ENCODE data around the gene CAD. TPM values are rescaled to one million over a fixed set of nuclear protein-coding genes. Genes with fewer than 3 reads are reported as not detected.

The CAD gene
- total and polyA plus RNA-seq, 2 of the 4 experiments (the other 2 are of a cell fraction) = 12.9 to 38.7 TPM

- DNase-seq (no peak), ATAC-seq (ENCODE audit: low read depth) (no peak)
- Histone ChIP-seq H3K4me3 (ENCODE audit: insufficient read depth, low read depth, low read length) (no peak overlapping the region), H4K20me1 (ENCODE audit: insufficient read depth, low read length) (no peaks in the 10 kb centered on the region), H2BK5ac (ENCODE audit: low read depth, low read length, poor library complexity, severe bottlenecking) (no peak overlapping the region), H2BK20ac (ENCODE audit: low read depth, low read length) (no peak overlapping the region), H3K18ac (ENCODE audit: low read depth, low read length) (no peak overlapping the region), H3K9me1 (ENCODE audit: insufficient read depth, low read length) (peaks cover 17% of the 10 kb centered on the region), H2BK15ac (ENCODE audit: low read depth, low read length) (no peak overlapping the region), H3K27ac (ENCODE audit: insufficient read depth, low read length) (no peak overlapping the region), H4K5ac (ENCODE audit: low read depth, low read length) (no peak overlapping the region), H4K8ac (ENCODE audit: low read depth in 2 of 2, low read length in 2 of 2) (no peak overlapping the region), H3K27me3 (ENCODE audit: control insufficient read depth, insufficient read depth, low read length) (peaks cover 10% of the 10 kb centered on the region; the same call in 1 of the 2 replicates), H4K91ac (ENCODE audit: insufficient read depth, low read depth, low read length) (no peak overlapping the region), H2AK5ac (ENCODE audit: low read depth, low read length) (no peak overlapping the region), H2AK9ac (replicated peaks; ENCODE audit: low read depth, low read length, poor library complexity) (no peak overlapping the region), H3K14ac (replicated peaks; ENCODE audit: low read depth, low read length) (no peak overlapping the region), H2AFZ (replicated peaks; ENCODE audit: low read length, poor library complexity) (no peak overlapping the region), H3K4ac (ENCODE audit: low read depth, low read length) (no peak overlapping the region), H3K56ac (ENCODE audit: extremely low read depth, insufficient read depth, low read length) (no peak overlapping the region), H3K79me1 (ENCODE audit: low read depth in 1 of 2, low read length in 2 of 2) (no peaks in the 10 kb centered on the region), H3K36me3 (ENCODE audit: control insufficient read depth, insufficient read depth, low read length) (no peaks in the 10 kb centered on the region), H3K9me3 (ENCODE audit: control insufficient read depth, insufficient read depth, low read length) (no peaks in the 10 kb centered on the region), H2BK120ac (ENCODE audit: low read depth, low read length) (no peak overlapping the region), H3K9ac (ENCODE audit: low read depth, low read length) (no peak overlapping the region), H3K4me2 (ENCODE audit: low read depth, low read length) (no peak overlapping the region), H3K23ac (ENCODE audit: low read depth, low read length) (no peak overlapping the region), H3K4me1 (ENCODE audit: control insufficient read depth, insufficient read depth, low read length) (peaks cover 23% of the 10 kb centered on the region)
- in situ Hi-C loops (cut with MboI; ENCODE audit: low sequenced_read_pairs) (loop anchor here (5.0 kb wide), 1 partner anchor 188 kb away; no protein-coding TSS in a partner anchor), dilution Hi-C loops (cut with HindIII; ENCODE audit: low sequenced_read_pairs, unreplicated experiment) (no loop called here), intact Hi-C loops (cut with micrococcal nuclease) (no loop called here)
- ChIA-PET CTCF (no interaction called here), POLR2A (ENCODE audit: unreplicated experiment) (no interaction called here)
- BruUV-seq (replicated peaks) = no TSS peak
- whole genome bisulfite sequencing, 2 experiments (ENCODE audit: extremely low coverage in 2 of 2, insufficient read length in 1 of 2) = no CpG with 5 or more reads among the region's 1 CpG
- TF ChIP-seq, protein P1, sequence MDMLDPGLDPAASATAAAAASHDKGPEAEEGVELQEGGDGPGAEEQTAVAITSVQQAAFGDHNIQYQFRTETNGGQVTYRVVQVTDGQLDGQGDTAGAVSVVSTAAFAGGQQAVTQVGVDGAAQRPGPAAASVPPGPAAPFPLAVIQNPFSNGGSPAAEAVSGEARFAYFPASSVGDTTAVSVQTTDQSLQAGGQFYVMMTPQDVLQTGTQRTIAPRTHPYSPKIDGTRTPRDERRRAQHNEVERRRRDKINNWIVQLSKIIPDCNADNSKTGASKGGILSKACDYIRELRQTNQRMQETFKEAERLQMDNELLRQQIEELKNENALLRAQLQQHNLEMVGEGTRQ (IDR thresholded peaks at IDR 0.05; ENCODE audit: low read depth, low read length) = no peak
- TF ChIP-seq CHD1 (IDR thresholded peaks at IDR 0.05; ENCODE audit: low read depth, low read length) (no peak), FOS (IDR thresholded peaks at IDR 0.05; ENCODE audit: low read depth, low read length) (no peak), ELK1 (IDR thresholded peaks at IDR 0.05; ENCODE audit: borderline replicate concordance, low read depth, low read length) (no peak)
Measured at GRCh38 chr2:27284996-27285395, 67.8 kb downstream of the CAD start.

Measured in IMR-90 (cell line).